PC-3 (cell line): Measurements from ENCODE around the gene RGL2.
"Not testable (repeated sequence)": the region's sequence is repeated elsewhere in the genome, so short reads cannot be mapped to it uniquely, and the experiment has no call there.

Experiments used
- CTCF ChIP-seq: fragments of 300-600 bp; sonication (generic); conservative IDR thresholded peaks from 2 replicates; pipeline ENCODE4 v1.5.1; 2017; ENCODE audit warnings: antibody characterized with exemption, low read depth, mild to moderate bottlenecking, low read length
- EZH2 ChIP-seq: fragments of 300-600 bp; sonication (generic); IDR thresholded peaks from one replicate; pipeline ENCODE4 v1.6.1; 2017; ENCODE audit warnings: antibody characterized with exemption, mild to moderate bottlenecking, low read length; ENCODE audit not compliant: unreplicated experiment

- not testable (repeated sequence) for TF ChIP-seq CTCF, EZH2
These were observed 13.5 kb downstream of the RGL2 start for GRCh38 chr6:33285214-33285613.
